ENCODE results near the gene MAPK7. TPM values are rescaled to one million over a fixed set of nuclear protein-coding genes. Genes with fewer than 3 reads are reported as not detected.

MAPK7 gene
- total and polyA plus RNA-seq, 2 of the 4 experiments (the other 2 are of a cell fraction): 9.7 to 25.4 TPM

DNA sequence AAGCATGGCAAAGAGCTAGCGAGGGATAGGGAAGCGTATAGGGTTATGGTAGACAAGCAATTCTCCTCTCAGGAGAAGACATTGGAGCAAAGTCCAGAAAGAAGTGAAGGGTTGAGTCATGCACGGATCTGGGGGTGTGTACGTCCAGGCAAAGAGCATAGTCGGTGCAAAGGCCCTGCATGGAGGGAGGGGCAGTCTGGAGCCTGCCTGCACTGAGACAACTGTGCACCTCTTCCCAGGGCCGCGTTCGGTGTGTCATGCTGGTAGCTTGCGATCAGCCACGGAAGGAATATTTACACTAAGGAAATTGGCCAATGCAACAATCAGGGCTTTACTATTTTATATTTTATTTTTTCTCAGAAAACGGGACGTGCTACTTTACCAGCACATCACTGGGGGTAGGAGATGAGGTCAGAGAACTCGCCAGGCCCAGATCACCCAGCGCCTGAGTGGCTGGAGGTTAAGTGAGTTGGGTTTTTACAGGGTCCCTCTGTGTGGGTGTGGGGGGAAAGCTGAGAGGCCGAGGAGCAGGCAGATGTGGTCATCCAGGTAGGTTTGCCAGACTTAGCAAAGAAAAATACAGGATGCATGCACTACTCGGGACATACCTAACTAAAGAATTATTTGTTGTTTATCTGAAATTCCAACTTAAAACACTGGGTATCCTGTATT, 9.1 kb upstream of the MAPK7 start:
- DNase-seq: no peak
- ChIA-PET POLR2A (ENCODE audit: unreplicated experiment) (no interaction called here), CTCF (interaction anchor here (1.1 kb wide), 1 partner anchor 78 kb away, joined by 3 read pairs; no protein-coding TSS in a partner anchor)
- Histone ChIP-seq H4K5ac (ENCODE audit: low read depth, low read length) (no peak overlapping the region), H2BK15ac (ENCODE audit: low read depth, low read length) (no peak overlapping the region), H4K8ac (ENCODE audit: low read depth in 2 of 2, low read length in 2 of 2) (no peak overlapping the region), H3K4me2 (ENCODE audit: low read depth, low read length) (no peak overlapping the region), H2AFZ (replicated peaks; ENCODE audit: low read length, poor library complexity) (no peak overlapping the region), H3K23ac (ENCODE audit: low read depth, low read length) (no peak overlapping the region), H2AK5ac (ENCODE audit: low read depth, low read length) (no peak overlapping the region), H3K4me3 (ENCODE audit: insufficient read depth, low read depth, low read length) (no peak overlapping the region), H3K56ac (ENCODE audit: extremely low read depth, insufficient read depth, low read length) (no peak overlapping the region), H2BK20ac (ENCODE audit: low read depth, low read length) (no peak overlapping the region), H3K27me3 (ENCODE audit: control insufficient read depth, insufficient read depth, low read length) (no peaks in the 10 kb centered on the region), H2AK9ac (replicated peaks; ENCODE audit: low read depth, low read length, poor library complexity) (no peak overlapping the region), H2BK5ac (ENCODE audit: low read depth, low read length, poor library complexity, severe bottlenecking) (no peak overlapping the region), H4K20me1 (ENCODE audit: insufficient read depth, low read length) (no peaks in the 10 kb centered on the region), H3K36me3 (ENCODE audit: control insufficient read depth, insufficient read depth, low read length) (peaks cover 2% of the 10 kb centered on the region; the same call in 1 of the 2 replicates), H3K4ac (ENCODE audit: low read depth, low read length) (no peak overlapping the region), H3K9ac (ENCODE audit: low read depth, low read length) (no peak overlapping the region), H3K79me1 (ENCODE audit: low read depth in 1 of 2, low read length in 2 of 2) (no peaks in the 10 kb centered on the region), H3K9me1 (ENCODE audit: insufficient read depth, low read length) (no peaks in the 10 kb centered on the region), H4K91ac (ENCODE audit: insufficient read depth, low read depth, low read length) (no peak overlapping the region), H3K4me1 (ENCODE audit: control insufficient read depth, insufficient read depth, low read length) (peaks cover 12% of the 10 kb centered on the region), H3K27ac (ENCODE audit: insufficient read depth, low read length) (no peak overlapping the region), H3K9me3 (ENCODE audit: control insufficient read depth, insufficient read depth, low read length) (no peaks in the 10 kb centered on the region), H2BK120ac (ENCODE audit: low read depth, low read length) (no peak overlapping the region), H3K18ac (ENCODE audit: low read depth, low read length) (no peak overlapping the region), H3K14ac (replicated peaks; ENCODE audit: low read depth, low read length) (no peak overlapping the region)
- no TSS peak for BruUV-seq (replicated peaks)
- intact Hi-C loops (cut with micrococcal nuclease): no loop called here
- in situ Hi-C loops (cut with MboI; ENCODE audit: low sequenced_read_pairs): loop anchor here (5.0 kb wide), 1 partner anchor 133 kb away; no protein-coding TSS in a partner anchor
- TF ChIP-seq, protein P1, sequence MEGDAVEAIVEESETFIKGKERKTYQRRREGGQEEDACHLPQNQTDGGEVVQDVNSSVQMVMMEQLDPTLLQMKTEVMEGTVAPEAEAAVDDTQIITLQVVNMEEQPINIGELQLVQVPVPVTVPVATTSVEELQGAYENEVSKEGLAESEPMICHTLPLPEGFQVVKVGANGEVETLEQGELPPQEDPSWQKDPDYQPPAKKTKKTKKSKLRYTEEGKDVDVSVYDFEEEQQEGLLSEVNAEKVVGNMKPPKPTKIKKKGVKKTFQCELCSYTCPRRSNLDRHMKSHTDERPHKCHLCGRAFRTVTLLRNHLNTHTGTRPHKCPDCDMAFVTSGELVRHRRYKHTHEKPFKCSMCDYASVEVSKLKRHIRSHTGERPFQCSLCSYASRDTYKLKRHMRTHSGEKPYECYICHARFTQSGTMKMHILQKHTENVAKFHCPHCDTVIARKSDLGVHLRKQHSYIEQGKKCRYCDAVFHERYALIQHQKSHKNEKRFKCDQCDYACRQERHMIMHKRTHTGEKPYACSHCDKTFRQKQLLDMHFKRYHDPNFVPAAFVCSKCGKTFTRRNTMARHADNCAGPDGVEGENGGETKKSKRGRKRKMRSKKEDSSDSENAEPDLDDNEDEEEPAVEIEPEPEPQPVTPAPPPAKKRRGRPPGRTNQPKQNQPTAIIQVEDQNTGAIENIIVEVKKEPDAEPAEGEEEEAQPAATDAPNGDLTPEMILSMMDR (conservative IDR thresholded peaks at IDR 0.05; ENCODE audit: low read depth, low read length): no peak
- TF ChIP-seq POLR2A (IDR thresholded peaks at IDR 0.05; ENCODE audit: low read depth, low read length) (no peak), RCOR1 (IDR thresholded peaks at IDR 0.05; ENCODE audit: insufficient replicate concordance, low read length) (no peak), MXI1 (IDR thresholded peaks at IDR 0.05; ENCODE audit: borderline replicate concordance, low read depth, low read length) (no peak), CEBPB (IDR thresholded peaks at IDR 0.05; ENCODE audit: low read depth, low read length) (no peak), NFE2L2 (IDR thresholded peaks at IDR 0.05; ENCODE audit: low read depth, low read length) (no peak), MAZ (IDR thresholded peaks at IDR 0.05; ENCODE audit: borderline replicate concordance, low read depth, low read length) (no peak), FOS (IDR thresholded peaks at IDR 0.05; ENCODE audit: low read depth, low read length) (no peak), SMC3 (IDR thresholded peaks at IDR 0.05; ENCODE audit: low read depth, low read length) (no peak), MAFK (IDR thresholded peaks at IDR 0.05; ENCODE audit: low read depth, low read length) (no peak), RAD21 (IDR thresholded peaks at IDR 0.05; ENCODE audit: low read length) (no peak), BHLHE40 (IDR thresholded peaks at IDR 0.05; ENCODE audit: low read depth, low read length) (no peak)
- TF ChIP-seq, protein P2, sequence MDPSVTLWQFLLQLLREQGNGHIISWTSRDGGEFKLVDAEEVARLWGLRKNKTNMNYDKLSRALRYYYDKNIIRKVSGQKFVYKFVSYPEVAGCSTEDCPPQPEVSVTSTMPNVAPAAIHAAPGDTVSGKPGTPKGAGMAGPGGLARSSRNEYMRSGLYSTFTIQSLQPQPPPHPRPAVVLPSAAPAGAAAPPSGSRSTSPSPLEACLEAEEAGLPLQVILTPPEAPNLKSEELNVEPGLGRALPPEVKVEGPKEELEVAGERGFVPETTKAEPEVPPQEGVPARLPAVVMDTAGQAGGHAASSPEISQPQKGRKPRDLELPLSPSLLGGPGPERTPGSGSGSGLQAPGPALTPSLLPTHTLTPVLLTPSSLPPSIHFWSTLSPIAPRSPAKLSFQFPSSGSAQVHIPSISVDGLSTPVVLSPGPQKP (IDR thresholded peaks at IDR 0.05; ENCODE audit: borderline replicate concordance, low read depth, low read length): no peak
- no peak for ATAC-seq (ENCODE audit: low read depth)
- dilution Hi-C loops (cut with HindIII; ENCODE audit: low sequenced_read_pairs, unreplicated experiment): no loop called here
- 92% methylated on average over 8 of the region's 16 CpGs; no CpG with 5 or more reads in 1 of the 2 experiments for WGBS, 2 experiments (ENCODE audit: extremely low coverage in 2 of 2, insufficient read length in 1 of 2)

Data from IMR-90 (cell line).